ENCODE results near the gene MGLL.
A peak's percentile ranks its signal among the peaks of the same experiment; 100 is the strongest.

The MGLL gene

DNA sequence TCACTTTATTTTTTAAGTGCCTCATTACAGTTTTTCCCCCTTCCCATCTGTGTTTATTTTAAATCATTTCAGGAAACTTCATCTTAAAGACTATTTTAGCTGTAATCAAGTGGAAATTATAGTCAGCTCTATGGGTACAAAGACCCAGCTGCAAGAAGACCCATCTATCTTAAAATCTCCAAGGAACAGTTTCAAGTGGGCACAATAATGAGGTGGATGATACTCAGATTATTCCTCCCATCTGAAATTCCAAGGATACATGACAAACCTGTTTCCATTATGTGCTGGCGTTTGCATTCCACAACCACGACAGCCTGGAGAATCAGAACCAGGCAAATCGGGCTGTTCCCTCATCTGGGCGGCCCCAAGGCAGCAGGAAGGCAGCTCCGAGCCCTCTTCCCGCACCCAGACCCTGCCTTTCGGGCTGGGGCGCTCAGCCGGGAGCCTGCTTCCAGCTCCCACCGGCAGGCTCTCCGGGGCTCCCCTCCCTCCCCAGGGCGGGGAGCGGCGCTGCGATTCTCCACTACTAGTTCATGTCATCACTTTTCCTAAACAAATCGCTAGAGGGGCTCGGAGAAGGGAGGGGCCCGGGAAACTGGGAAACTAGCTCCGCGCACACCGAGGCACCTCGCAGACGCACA, at the start of gene MGLL:
MGLL (minus strand) TSS at position 475 of the 641 bp plus-strand sequence; CDS start at position 278, 197 bp downstream.
- Mint-ChIP-seq H3K27me3 (peaks cover 15% of the 10 kb centered on the region), H3K27ac (peak within 1 kb of the TSS; percentile 55), H3K4me1 (peaks cover 16% of the 10 kb centered on the region), H3K9me3 (peaks cover 2% of the 10 kb centered on the region), H3K4me3 (peak within 1 kb of the TSS; percentile 92), H3K36me3 (no peaks in the 10 kb centered on the region)
- ATAC-seq (ENCODE audit: low read depth) (no peak), DNase-seq (ENCODE audit: low spot score in 2 of 2) (no peak)

DNA sequence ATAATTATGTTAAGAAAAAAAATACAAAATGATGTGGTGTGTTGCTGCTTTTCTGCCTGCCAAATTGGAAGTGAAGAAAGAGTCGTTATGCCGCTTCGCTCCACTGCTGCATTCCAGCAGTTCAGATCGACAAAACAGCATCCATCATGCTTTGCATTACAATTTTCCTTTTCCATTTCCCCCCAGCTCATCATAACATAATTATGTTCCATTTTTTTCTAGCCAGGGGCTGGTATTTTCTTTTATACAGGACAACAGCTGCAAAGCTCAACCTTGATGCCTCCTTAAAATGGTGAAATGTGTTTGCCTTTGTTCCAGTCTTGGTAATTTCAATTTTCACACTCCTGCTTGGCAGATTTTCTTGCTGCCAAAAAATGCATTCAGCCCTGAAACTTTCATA, 47.8 kb upstream of the MGLL start:
- no peak overlapping the region for H3K27ac Mint-ChIP-seq
- H3K9me3 Mint-ChIP-seq, result peaks cover 2% of the 10 kb centered on the region
- ATAC-seq (ENCODE audit: low read depth), result no peak
- no peaks in the 10 kb centered on the region for H3K27me3 Mint-ChIP-seq
- no peak for DNase-seq (ENCODE audit: low spot score in 2 of 2)
- H3K36me3 Mint-ChIP-seq, result no peaks in the 10 kb centered on the region
- no peaks in the 10 kb centered on the region for H3K4me1 Mint-ChIP-seq
- no peak overlapping the region for H3K4me3 Mint-ChIP-seq

- Mint-ChIP-seq H3K27me3 (no peaks in the 10 kb centered on the region), H3K4me3 (no peak overlapping the region), H3K27ac (no peak overlapping the region), H3K9me3 (peaks cover 2% of the 10 kb centered on the region), H3K4me1 (no peaks in the 10 kb centered on the region), H3K36me3 (no peaks in the 10 kb centered on the region)
- ATAC-seq (ENCODE audit: low read depth), result no peak
- no peak for DNase-seq (ENCODE audit: low spot score in 2 of 2)
These were observed 45.7 kb upstream of the MGLL start for GRCh38 chr3:127867986-127868385.

GRCh38 chr3:127867412-127867811, 45.1 kb upstream of the MGLL start:
- H3K27me3 Mint-ChIP-seq, result no peaks in the 10 kb centered on the region
- DNase-seq (ENCODE audit: low spot score in 2 of 2) (no peak), ATAC-seq (ENCODE audit: low read depth) (no peak)
- H3K36me3 Mint-ChIP-seq, result no peaks in the 10 kb centered on the region
- no peaks in the 10 kb centered on the region for H3K4me1 Mint-ChIP-seq
- no peak overlapping the region for H3K27ac Mint-ChIP-seq
- H3K9me3 Mint-ChIP-seq, result peaks cover 2% of the 10 kb centered on the region
- H3K4me3 Mint-ChIP-seq, result no peak overlapping the region

GRCh38 chr3:127865941-127866340, 43.6 kb upstream of the MGLL start:
- Mint-ChIP-seq H3K27me3 (no peaks in the 10 kb centered on the region), H3K27ac (no peak overlapping the region), H3K9me3 (peaks cover 2% of the 10 kb centered on the region), H3K4me1 (no peaks in the 10 kb centered on the region), H3K36me3 (no peaks in the 10 kb centered on the region), H3K4me3 (no peak overlapping the region)
- ATAC-seq (ENCODE audit: low read depth) (no peak), DNase-seq (ENCODE audit: low spot score in 2 of 2) (no peak)

- Mint-ChIP-seq H3K27me3 (no peaks in the 10 kb centered on the region), H3K4me1 (no peaks in the 10 kb centered on the region), H3K9me3 (no peaks in the 10 kb centered on the region), H3K27ac (no peak overlapping the region), H3K36me3 (no peaks in the 10 kb centered on the region), H3K4me3 (no peak overlapping the region)
- DNase-seq (ENCODE audit: low spot score in 2 of 2), result no peak
- no peak for ATAC-seq (ENCODE audit: low read depth)
These were observed 37.9 kb upstream of the MGLL start for GRCh38 chr3:127860211-127860696.

DNA sequence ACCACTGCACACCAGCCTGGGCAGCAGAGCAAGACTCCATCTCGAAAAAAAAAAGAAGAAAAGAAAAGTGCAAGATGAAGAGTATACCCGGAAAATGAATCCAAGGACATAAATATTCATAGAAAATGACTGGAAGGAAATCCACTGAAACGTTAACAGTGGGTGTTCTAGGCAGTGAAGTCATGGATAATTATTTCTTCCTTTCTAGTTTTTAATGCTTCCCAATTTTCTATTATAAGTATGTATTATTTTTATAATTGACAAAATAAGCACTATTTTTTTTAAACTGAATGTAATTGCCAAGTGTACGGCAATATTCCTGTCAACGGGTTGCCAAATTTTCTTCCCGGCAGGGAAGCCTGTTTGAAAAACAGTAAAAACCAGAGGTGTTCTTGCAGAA, 37.4 kb upstream of the MGLL start:
- no peak overlapping the region for H3K27ac Mint-ChIP-seq
- H3K36me3 Mint-ChIP-seq, result no peaks in the 10 kb centered on the region
- no peak overlapping the region for H3K4me3 Mint-ChIP-seq
- DNase-seq (ENCODE audit: low spot score in 2 of 2), result no peak
- ATAC-seq (ENCODE audit: low read depth), result no peak
- H3K4me1 Mint-ChIP-seq, result no peaks in the 10 kb centered on the region
- H3K27me3 Mint-ChIP-seq, result no peaks in the 10 kb centered on the region
- no peaks in the 10 kb centered on the region for H3K9me3 Mint-ChIP-seq

DNA sequence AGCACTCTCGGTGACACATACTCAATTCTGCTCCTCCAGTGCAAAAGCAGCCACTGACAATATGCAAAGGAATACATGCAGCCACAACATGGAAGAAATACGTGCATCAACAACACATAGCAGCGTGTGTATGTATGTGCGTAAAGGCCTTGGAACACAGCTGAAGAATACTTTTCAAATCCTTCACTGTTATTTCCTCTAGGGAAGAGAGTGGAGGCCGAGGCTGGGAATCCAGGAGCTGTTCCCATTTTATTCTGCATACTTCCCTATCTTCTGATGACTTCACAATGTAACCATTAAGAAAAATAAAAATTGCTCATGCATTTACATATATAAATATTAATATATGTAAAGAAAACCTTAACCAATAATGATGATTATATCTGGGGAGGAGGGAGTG, 36.6 kb upstream of the MGLL start:
- DNase-seq (ENCODE audit: low spot score in 2 of 2) (no peak), ATAC-seq (ENCODE audit: low read depth) (no peak)
- Mint-ChIP-seq H3K36me3 (no peaks in the 10 kb centered on the region), H3K4me3 (no peak overlapping the region), H3K4me1 (no peaks in the 10 kb centered on the region), H3K27me3 (no peaks in the 10 kb centered on the region), H3K9me3 (no peaks in the 10 kb centered on the region), H3K27ac (no peak overlapping the region)

DNA sequence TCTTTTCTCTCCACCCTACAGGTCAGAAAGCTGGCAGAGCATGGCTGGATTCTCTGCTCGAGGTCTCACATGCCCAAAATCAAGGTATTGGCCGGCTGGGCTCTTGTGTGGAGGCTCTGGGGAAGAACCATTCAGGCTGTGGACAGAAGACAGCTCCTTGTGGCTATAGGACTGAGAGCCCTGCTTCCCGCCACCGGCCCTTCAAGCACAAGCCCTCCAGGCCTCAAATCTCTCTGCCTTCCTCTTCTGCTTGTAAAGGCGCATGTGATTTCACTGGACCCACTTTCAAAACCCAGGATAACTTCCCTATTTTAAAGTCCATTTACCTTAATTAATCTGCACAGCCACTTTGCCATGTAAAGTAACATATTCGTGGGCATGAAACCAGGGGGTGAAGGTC, 36.2 kb upstream of the MGLL start:
- no peaks in the 10 kb centered on the region for H3K4me1 Mint-ChIP-seq
- H3K4me3 Mint-ChIP-seq, result no peak overlapping the region
- no peaks in the 10 kb centered on the region for H3K36me3 Mint-ChIP-seq
- H3K9me3 Mint-ChIP-seq, result no peaks in the 10 kb centered on the region
- no peak for ATAC-seq (ENCODE audit: low read depth)
- no peak overlapping the region for H3K27ac Mint-ChIP-seq
- DNase-seq (ENCODE audit: low spot score in 2 of 2), result no peak
- no peaks in the 10 kb centered on the region for H3K27me3 Mint-ChIP-seq

DNA sequence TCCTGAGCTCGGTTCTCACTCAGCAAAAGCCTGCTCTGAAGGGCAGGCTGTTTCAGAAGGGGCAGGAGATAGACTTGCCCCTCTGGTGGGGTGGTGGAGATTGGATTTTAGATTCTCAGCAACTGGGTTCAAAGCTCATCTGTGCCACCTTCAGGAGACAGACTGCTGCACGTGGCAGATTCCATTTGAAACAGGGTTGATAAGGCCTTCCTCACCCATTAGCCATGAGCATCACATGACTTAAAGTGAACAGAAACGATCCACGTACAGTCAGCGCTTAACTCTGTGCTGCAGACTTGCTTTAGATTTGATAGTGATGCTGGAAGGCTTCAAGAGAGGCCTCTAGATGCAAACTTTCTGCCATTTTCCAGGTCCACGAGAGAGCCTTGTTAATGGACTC, 35.0 kb upstream of the MGLL start:
- ATAC-seq (ENCODE audit: low read depth), result no peak
- no peak for DNase-seq (ENCODE audit: low spot score in 2 of 2)
- no peaks in the 10 kb centered on the region for H3K27me3 Mint-ChIP-seq
- no peaks in the 10 kb centered on the region for H3K4me1 Mint-ChIP-seq
- H3K9me3 Mint-ChIP-seq, result no peaks in the 10 kb centered on the region
- no peak overlapping the region for H3K4me3 Mint-ChIP-seq
- H3K36me3 Mint-ChIP-seq, result no peaks in the 10 kb centered on the region
- no peak overlapping the region for H3K27ac Mint-ChIP-seq

DNA sequence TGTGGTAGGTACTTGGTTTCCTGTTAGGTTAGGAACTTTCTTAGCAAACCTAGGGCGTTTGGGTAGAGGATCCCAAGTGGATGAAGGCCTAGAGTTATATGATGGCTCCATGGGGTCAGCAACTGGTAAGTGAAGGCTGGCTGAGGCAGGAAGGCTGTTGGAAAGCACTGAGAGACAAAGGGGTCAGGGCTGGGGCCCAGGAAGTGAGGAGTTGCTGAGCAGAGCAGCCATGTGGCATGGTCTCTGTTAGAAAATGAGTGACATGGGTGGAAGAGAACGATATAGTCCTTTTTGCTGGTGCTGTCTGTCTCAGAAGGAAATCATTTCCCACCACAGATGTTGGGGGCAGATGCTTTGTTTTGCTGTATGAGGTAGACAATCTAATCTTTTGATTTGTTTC, 34.5 kb upstream of the MGLL start:
- Mint-ChIP-seq H3K36me3 (no peaks in the 10 kb centered on the region), H3K4me3 (no peak overlapping the region), H3K27me3 (no peaks in the 10 kb centered on the region), H3K27ac (no peak overlapping the region), H3K4me1 (no peaks in the 10 kb centered on the region), H3K9me3 (no peaks in the 10 kb centered on the region)
- ATAC-seq (ENCODE audit: low read depth) (no peak), DNase-seq (ENCODE audit: low spot score in 2 of 2) (no peak)

- DNase-seq (ENCODE audit: low spot score in 2 of 2), result no peak
- Mint-ChIP-seq H3K36me3 (no peaks in the 10 kb centered on the region), H3K4me3 (no peak overlapping the region), H3K27me3 (no peaks in the 10 kb centered on the region), H3K27ac (no peak overlapping the region), H3K9me3 (no peaks in the 10 kb centered on the region), H3K4me1 (no peaks in the 10 kb centered on the region)
- no peak for ATAC-seq (ENCODE audit: low read depth)
These were observed 32.9 kb upstream of the MGLL start for GRCh38 chr3:127855246-127855645.

GRCh38 chr3:127853681-127854080, 31.4 kb upstream of the MGLL start:
- H3K4me1 Mint-ChIP-seq, result no peaks in the 10 kb centered on the region
- no peak for DNase-seq (ENCODE audit: low spot score in 2 of 2)
- H3K27ac Mint-ChIP-seq, result no peak overlapping the region
- no peaks in the 10 kb centered on the region for H3K9me3 Mint-ChIP-seq
- peaks cover under 1% of the 10 kb centered on the region for H3K27me3 Mint-ChIP-seq
- peak overlapping the region; percentile 22 for H3K4me3 Mint-ChIP-seq
- no peaks in the 10 kb centered on the region for H3K36me3 Mint-ChIP-seq
- peak; percentile 46 for ATAC-seq (ENCODE audit: low read depth)

GRCh38 chr3:127851899-127852298, 29.6 kb upstream of the MGLL start:
- Mint-ChIP-seq H3K27ac (no peak overlapping the region), H3K36me3 (no peaks in the 10 kb centered on the region), H3K9me3 (no peaks in the 10 kb centered on the region), H3K4me1 (no peaks in the 10 kb centered on the region), H3K27me3 (peaks cover 2% of the 10 kb centered on the region), H3K4me3 (no peak overlapping the region)
- ATAC-seq (ENCODE audit: low read depth) (no peak), DNase-seq (ENCODE audit: low spot score in 2 of 2) (no peak)

DNA sequence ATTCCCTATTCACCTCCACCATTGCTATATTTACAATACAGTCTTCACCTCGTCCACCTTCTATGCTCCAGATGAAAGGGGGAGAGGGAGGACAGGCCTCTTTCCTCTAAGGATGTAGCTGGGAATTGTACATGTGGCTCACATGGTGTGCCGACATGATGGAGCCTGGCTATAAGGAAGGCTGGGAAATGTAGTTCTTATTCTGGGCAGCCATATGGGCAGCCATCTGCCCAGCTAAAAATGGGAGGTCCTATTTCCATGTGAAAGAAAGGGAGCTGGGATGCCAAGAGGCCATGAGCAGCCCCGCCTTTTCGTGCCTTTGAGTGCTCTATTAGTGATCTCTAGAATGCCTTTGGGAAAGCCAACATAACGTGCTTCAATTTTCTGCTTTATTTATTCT, 27.1 kb upstream of the MGLL start:
- DNase-seq (ENCODE audit: low spot score in 2 of 2) (no peak), ATAC-seq (ENCODE audit: low read depth) (no peak)
- H3K9me3 Mint-ChIP-seq, result no peaks in the 10 kb centered on the region
- no peaks in the 10 kb centered on the region for H3K36me3 Mint-ChIP-seq
- H3K27me3 Mint-ChIP-seq, result peaks cover 3% of the 10 kb centered on the region
- H3K27ac Mint-ChIP-seq, result no peak overlapping the region
- H3K4me3 Mint-ChIP-seq, result no peak overlapping the region
- peaks cover 4% of the 10 kb centered on the region for H3K4me1 Mint-ChIP-seq

Measured in memory B cell (primary cell).